ENCODE results near the gene SRGAP2C.
"Not testable (repeated sequence)": the region's sequence is repeated elsewhere in the genome, so short reads cannot be mapped to it uniquely, and the experiment has no call there.

GRCh38 chr1:121157609-121158008 lies 27.2 kb upstream of the SRGAP2C start:
- not testable (repeated sequence) for TF ChIP-seq CTCF, POLR2A (IDR thresholded peaks at IDR 0.05)

Measured in right lobe of liver (tissue), 4 donors.